CD8-positive, alpha-beta memory T cell (primary cell): ENCODE results near the gene MCTP2. TPM values are rescaled to one million over a fixed set of nuclear protein-coding genes. Genes with fewer than 3 reads are reported as not detected.

ENCODE experiments used
- CTCF ChIA-PET: fragments of 350-600 bp; sonication (Branson Sonifier 250); formaldehyde crosslinking; loops from one replicate; lab custom pipeline; 2021; ENCODE audit warnings: antibody characterized with exemption; lab: Charles Lee
- POLR2A ChIA-PET: fragments of 350-600 bp; sonication (Branson Sonifier 250); formaldehyde crosslinking; loops from one replicate; lab custom pipeline; 2021; ENCODE audit warnings: antibody characterized with exemption; lab: Charles Lee
- DNase-seq, 5 donors: peaks; one replicate each; pipeline versions ENCODE4 v3.0.0 to v3.0.0-alpha.2; 2020 to 2022; ENCODE audit warnings: mixed read lengths in 1 of 5
- H3K27ac ChIP-seq: one replicate; pipeline ENCODE4 v1.7.0; 2013; ENCODE audit warnings: low read depth, mild to moderate bottlenecking, low read length, moderate library complexity
- H3K27me3 ChIP-seq: 2 replicates; pipeline ENCODE4 v1.7.0; 2013; ENCODE audit warnings: low read length, mild to moderate bottlenecking; ENCODE audit not compliant: insufficient read depth, poor library complexity, severe bottlenecking
- H3K36me3 ChIP-seq: 2 replicates; pipeline ENCODE4 v1.7.0; 2013; ENCODE audit warnings: mild to moderate bottlenecking, low read length, moderate library complexity; ENCODE audit not compliant: insufficient read depth
- H3K4me1 ChIP-seq: 2 replicates; pipeline ENCODE4 v1.7.0; 2013; ENCODE audit warnings: mild to moderate bottlenecking, low read length, moderate library complexity; ENCODE audit not compliant: insufficient read depth
- H3K4me3 ChIP-seq: 2 replicates; pipeline ENCODE4 v1.7.0; 2013; ENCODE audit warnings: mild to moderate bottlenecking, low read length
- H3K9me3 ChIP-seq: 2 replicates; pipeline ENCODE4 v1.7.0; 2013; ENCODE audit warnings: mild to moderate bottlenecking, low read length
- H3K27ac Mint-ChIP-seq, 8 donors: one replicate each; pipeline ENCODE4 v1.8.0; 2020 to 2021; ENCODE audit warnings: mixed read lengths in 8 of 8, mild to moderate bottlenecking in 6 of 8, inconsistent platforms in 3 of 8, moderate library complexity in 3 of 8
- H3K27me3 Mint-ChIP-seq, 2 donors: one replicate each; pipeline ENCODE4 v1.8.0; 2020 to 2021; ENCODE audit warnings: mixed read lengths in 2 of 2, mild to moderate bottlenecking in 1 of 2, moderate library complexity in 1 of 2
- H3K36me3 Mint-ChIP-seq, 3 donors: one replicate each; pipeline ENCODE4 v1.8.0; 2020 to 2021; ENCODE audit warnings: mixed read lengths in 3 of 3, inconsistent platforms in 1 of 3, mild to moderate bottlenecking in 1 of 3
- H3K4me1 Mint-ChIP-seq, 3 donors: one replicate each; pipeline ENCODE4 v1.8.0; 2020 to 2021; ENCODE audit warnings: mixed read lengths in 3 of 3, inconsistent platforms in 1 of 3, mild to moderate bottlenecking in 1 of 3
- H3K4me3 Mint-ChIP-seq, 7 donors: one replicate each; pipeline ENCODE4 v1.8.0; 2020 to 2021; ENCODE audit warnings: mixed read lengths in 7 of 7, mild to moderate bottlenecking in 6 of 7, moderate library complexity in 4 of 7, inconsistent platforms in 2 of 7
- H3K9me3 Mint-ChIP-seq, 5 donors: one replicate each; pipeline ENCODE4 v1.8.0; 2020 to 2022; ENCODE audit warnings: mixed read lengths in 5 of 5, mild to moderate bottlenecking in 3 of 5, moderate library complexity in 2 of 5, inconsistent platforms in 1 of 5
- polyA plus RNA-seq: library from polyadenylated mRNA; unstranded; fragments of 300-500 nt; fragmentation: Illumina TruSeq; gene quantifications from one replicate; pipeline ENCODE4 v1.2.3, GENCODE V29; 2021
- total RNA-seq, 2 experiments: library from RNA; stranded (reverse); gene quantifications; one replicate each; pipeline ENCODE4 v1.2.3, GENCODE V29; 2021

MCTP2 gene
- total and polyA plus RNA-seq, 3 experiments from 2014 or later: 13.6 to 17.0 (median 16.5) TPM

DNA sequence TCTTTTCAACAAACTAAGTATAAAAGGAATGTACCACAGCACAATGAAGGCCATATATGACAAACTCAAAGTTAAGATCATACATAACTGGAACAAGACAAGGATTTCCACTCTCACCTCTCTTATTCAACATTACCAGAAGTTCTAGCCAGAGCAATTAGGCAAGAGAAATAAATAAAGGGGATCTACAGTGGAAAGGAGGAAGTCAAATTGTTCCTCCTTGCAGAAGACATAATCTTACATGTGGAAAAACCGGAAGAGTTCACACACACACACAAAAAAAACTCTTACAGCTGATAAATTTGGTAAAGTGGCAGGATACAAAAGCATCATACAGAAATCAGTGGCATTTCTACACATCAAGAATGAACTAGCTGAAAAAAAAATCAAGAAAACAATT is 277.9 kb downstream of the MCTP2 start:
- Mint-ChIP-seq H3K27me3 (peaks cover 3 to 4% of the 10 kb centered on the region in 2 donors), H3K9me3 (peaks cover 10 to 27% (median 17%) of the 10 kb centered on the region in 5 donors), H3K27ac (no peak overlapping the region), H3K36me3 (no peaks in the 10 kb centered on the region), H3K4me3 (no peak overlapping the region), H3K4me1 (no peaks in the 10 kb centered on the region)
- Histone ChIP-seq H3K36me3 (no peaks in the 10 kb centered on the region), H3K4me1 (no peaks in the 10 kb centered on the region), H3K9me3 (no peaks in the 10 kb centered on the region), H3K27ac (no peak overlapping the region), H3K27me3 (peaks cover 11% of the 10 kb centered on the region), H3K4me3 (no peak overlapping the region)
- POLR2A ChIA-PET: no interaction called here
- CTCF ChIA-PET: no interaction called here
- no peak for DNase-seq

- Mint-ChIP-seq H3K27ac (no peak overlapping the region), H3K4me1 (no peaks in the 10 kb centered on the region)
- CTCF ChIA-PET: no interaction called here
Measured at GRCh38 chr15:94522125-94522524, 290.8 kb downstream of the MCTP2 start.

DNA sequence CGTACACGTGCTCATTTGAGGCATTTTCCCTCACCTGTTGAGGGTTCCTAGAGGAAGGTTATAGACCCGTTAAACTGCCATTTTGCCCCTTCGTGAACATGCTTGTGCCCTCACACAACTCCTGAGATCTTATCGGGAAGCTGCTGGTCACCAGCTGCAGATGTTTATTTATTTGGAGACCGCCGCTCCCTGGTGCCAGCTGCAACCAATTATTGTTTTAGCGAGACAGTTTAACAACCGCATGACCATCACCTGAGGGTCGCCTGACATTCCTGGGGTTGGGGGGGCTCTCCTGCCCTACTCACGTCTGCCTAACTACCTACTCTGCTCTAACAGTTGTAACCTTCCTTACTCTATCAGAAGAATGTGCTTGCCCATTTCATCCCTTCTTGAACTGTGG is 292.5 kb downstream of the MCTP2 start:
- Mint-ChIP-seq H3K4me3 (no peak overlapping the region), H3K9me3 (peaks cover 0 to 4% (median 0%) of the 10 kb centered on the region in 5 donors), H3K27me3 (peaks cover 0 to 9% of the 10 kb centered on the region in 2 donors), H3K4me1 (no peaks in the 10 kb centered on the region), H3K36me3 (no peaks in the 10 kb centered on the region), H3K27ac (no peak overlapping the region)
- DNase-seq: no peak
- ChIA-PET CTCF (no interaction called here), POLR2A (no interaction called here)
- Histone ChIP-seq H3K27me3 (no peaks in the 10 kb centered on the region), H3K9me3 (no peaks in the 10 kb centered on the region), H3K36me3 (no peaks in the 10 kb centered on the region), H3K27ac (no peak overlapping the region), H3K4me1 (no peaks in the 10 kb centered on the region), H3K4me3 (no peak overlapping the region)

More at GRCh38 chr15:94522125-94522524, 290.8 kb downstream of the MCTP2 start:
- Histone ChIP-seq H3K27ac (no peak overlapping the region), H3K27me3 (no peaks in the 10 kb centered on the region), H3K4me3 (no peak overlapping the region), H3K9me3 (no peaks in the 10 kb centered on the region), H3K36me3 (no peaks in the 10 kb centered on the region), H3K4me1 (no peaks in the 10 kb centered on the region)
- Mint-ChIP-seq H3K4me3 (no peak overlapping the region), H3K27me3 (peaks cover 2 to 10% of the 10 kb centered on the region in 2 donors), H3K36me3 (no peaks in the 10 kb centered on the region), H3K9me3 (peaks cover 0 to 4% (median 0%) of the 10 kb centered on the region in 5 donors)
- POLR2A ChIA-PET: no interaction called here
- DNase-seq: no peak

GRCh38 chr15:94524565-94524964 is 293.2 kb downstream of the MCTP2 start:
- no peaks in the 10 kb centered on the region for H3K4me1 Mint-ChIP-seq
- H3K27ac Mint-ChIP-seq: no peak overlapping the region

GRCh38 chr15:94526071-94526689 is 294.8 kb downstream of the MCTP2 start:
- Histone ChIP-seq H3K4me1 (no peaks in the 10 kb centered on the region), H3K27ac (no peak overlapping the region), H3K9me3 (no peaks in the 10 kb centered on the region), H3K27me3 (no peaks in the 10 kb centered on the region), H3K36me3 (no peaks in the 10 kb centered on the region), H3K4me3 (no peak overlapping the region)
- no peaks in the 10 kb centered on the region for H3K4me1 Mint-ChIP-seq
- no peaks in the 10 kb centered on the region for H3K36me3 Mint-ChIP-seq
- H3K27me3 Mint-ChIP-seq: peaks cover under 1 to 9% of the 10 kb centered on the region in 2 donors
- no peak overlapping the region for H3K4me3 Mint-ChIP-seq
- ChIA-PET CTCF (no interaction called here), POLR2A (no interaction called here)
- peaks cover 0 to 4% (median 0%) of the 10 kb centered on the region in 5 donors for H3K9me3 Mint-ChIP-seq
- no peak for DNase-seq
- H3K27ac Mint-ChIP-seq: no peak overlapping the region

More at GRCh38 chr15:94524565-94524964, 293.2 kb downstream of the MCTP2 start:
- CTCF ChIA-PET: no interaction called here
- no peaks in the 10 kb centered on the region for H3K36me3 ChIP-seq
- POLR2A ChIA-PET: no interaction called here
- no peaks in the 10 kb centered on the region for H3K27me3 ChIP-seq
- Mint-ChIP-seq H3K36me3 (no peaks in the 10 kb centered on the region), H3K27me3 (peaks cover 0 to 9% of the 10 kb centered on the region in 2 donors), H3K9me3 (peaks cover 0 to 4% (median 0%) of the 10 kb centered on the region in 5 donors), H3K4me3 (no peak overlapping the region)
- H3K9me3 ChIP-seq: no peaks in the 10 kb centered on the region
- H3K4me3 ChIP-seq: no peak overlapping the region
- no peaks in the 10 kb centered on the region for H3K4me1 ChIP-seq
- no peak for DNase-seq
- no peak overlapping the region for H3K27ac ChIP-seq

DNA sequence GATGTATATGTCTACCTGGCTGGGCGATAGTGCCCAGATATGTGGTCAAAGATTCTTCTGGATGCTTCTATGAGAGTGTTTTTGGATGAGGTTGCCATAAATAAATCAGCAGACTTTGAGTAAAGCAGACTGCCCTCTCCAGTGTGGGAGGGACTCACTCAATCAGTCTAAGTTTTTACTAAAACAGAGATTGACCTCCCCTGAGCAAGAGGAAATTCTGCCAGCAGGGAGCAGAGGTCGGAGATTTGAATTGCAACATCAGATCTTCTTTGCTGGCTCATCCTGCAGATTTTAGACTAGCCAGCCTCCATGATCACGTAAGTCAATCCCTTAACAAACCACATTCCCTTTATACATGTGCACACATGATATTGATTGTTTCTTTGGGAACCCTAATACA is 300.9 kb downstream of the MCTP2 start:
- ChIA-PET CTCF (no interaction called here), POLR2A (no interaction called here)
- Mint-ChIP-seq H3K27ac (no peak overlapping the region), H3K36me3 (no peaks in the 10 kb centered on the region), H3K4me3 (no peak overlapping the region), H3K4me1 (no peaks in the 10 kb centered on the region), H3K9me3 (peaks cover 0 to 2% (median 0%) of the 10 kb centered on the region in 5 donors), H3K27me3 (peaks cover 3 to 17% of the 10 kb centered on the region in 2 donors)
- H3K27ac ChIP-seq: no peak overlapping the region
- no peaks in the 10 kb centered on the region for H3K9me3 ChIP-seq
- no peaks in the 10 kb centered on the region for H3K27me3 ChIP-seq
- no peak overlapping the region for H3K4me3 ChIP-seq
- no peaks in the 10 kb centered on the region for H3K4me1 ChIP-seq
- DNase-seq: no peak
- H3K36me3 ChIP-seq: no peaks in the 10 kb centered on the region
